Liver (tissue), 9 donors: ENCODE measurements around the gene TMEM218. TPM values are rescaled to one million over a fixed set of nuclear protein-coding genes. Genes with fewer than 3 reads are reported as not detected.
A peak's percentile ranks its signal among the peaks of the same experiment; 100 is the strongest.

Source experiments
- DNase-seq: peaks from one replicate; pipeline ENCODE4 v3.0.0-alpha.2; 2017; ENCODE audit warnings: low spot score
- H3K27ac ChIP-seq, 2 donors: one replicate each; pipeline ENCODE4 v1.7.0; 2013; ENCODE audit warnings: inconsistent platforms in 2 of 2, low read length in 2 of 2, control low read depth in 1 of 2, low read depth in 1 of 2, mild to moderate bottlenecking in 1 of 2
- H3K27me3 ChIP-seq, 4 donors: one replicate each; pipeline versions ENCODE4 v1.6.1 to v1.7.0; 2013; ENCODE audit warnings: low read length in 3 of 4, inconsistent platforms in 1 of 4, mild to moderate bottlenecking in 1 of 4, moderate library complexity in 1 of 4; ENCODE audit not compliant: control insufficient read depth in 4 of 4, insufficient read depth in 4 of 4
- H3K36me3 ChIP-seq, 4 donors: one replicate each; pipeline versions ENCODE4 v1.6.1 to v1.7.0; 2013; ENCODE audit warnings: low read length in 3 of 4, mild to moderate bottlenecking in 3 of 4, low read depth in 1 of 4, moderate library complexity in 1 of 4; ENCODE audit not compliant: control insufficient read depth in 4 of 4, insufficient read depth in 3 of 4
- H3K4me1 ChIP-seq, 4 donors: one replicate each; pipeline versions ENCODE4 v1.6.1 to v1.7.0; 2013; ENCODE audit warnings: low read length in 3 of 4, mild to moderate bottlenecking in 3 of 4, moderate library complexity in 1 of 4; ENCODE audit not compliant: control insufficient read depth in 4 of 4, insufficient read depth in 4 of 4
- H3K4me3 ChIP-seq, 3 donors: one replicate each; pipeline versions ENCODE4 v1.6.1 to v1.7.0; 2013; ENCODE audit warnings: low read length in 3 of 3, control low read depth in 1 of 3, low read depth in 1 of 3, mild to moderate bottlenecking in 1 of 3
- H3K9ac ChIP-seq, 2 donors: one replicate each; pipeline ENCODE4 v1.7.0; 2013; ENCODE audit warnings: low read length in 2 of 2, mild to moderate bottlenecking in 2 of 2, moderate library complexity in 2 of 2, control low read depth in 1 of 2, low read depth in 1 of 2
- H3K9me3 ChIP-seq, 4 donors: one replicate each; pipeline versions ENCODE4 v1.6.1 to v1.7.0; 2013; ENCODE audit warnings: low read length in 3 of 4; ENCODE audit not compliant: control insufficient read depth in 4 of 4
- EGR1 ChIP-seq, 2 donors: IDR thresholded peaks; 2 replicates each; pipeline ENCODE4 v1.6.1; 2016 to 2018; ENCODE audit warnings: antibody characterized with exemption in 2 of 2, low read depth in 2 of 2
- FOXA1 ChIP-seq: IDR thresholded peaks from 2 replicates; pipeline ENCODE4 v1.6.1; 2016; ENCODE audit warnings: antibody characterized with exemption
- FOXA2 ChIP-seq: IDR thresholded peaks from 2 replicates; pipeline ENCODE4 v1.6.1; 2016; ENCODE audit warnings: antibody characterized with exemption
- GABPA ChIP-seq, 2 donors: IDR thresholded peaks in 1 of 2; conservative IDR thresholded peaks in 1 of 2; 2 replicates each; pipeline ENCODE4 v1.6.1; 2016; ENCODE audit warnings: antibody characterized with exemption in 2 of 2, mild to moderate bottlenecking in 1 of 2, moderate library complexity in 1 of 2
- HNF4A ChIP-seq, 2 donors: conservative IDR thresholded peaks; 2 replicates each; pipeline ENCODE4 v1.6.1; 2016; ENCODE audit warnings: antibody characterized with exemption in 2 of 2, mild to moderate bottlenecking in 2 of 2
- HNF4G ChIP-seq: IDR thresholded peaks from 2 replicates; pipeline ENCODE4 v1.6.1; 2016; ENCODE audit warnings: antibody characterized with exemption
- JUND ChIP-seq, 2 donors: IDR thresholded peaks; 2 replicates each; pipeline ENCODE4 v1.6.1; 2016; ENCODE audit warnings: antibody characterized with exemption in 2 of 2
- NR2F2 ChIP-seq: IDR thresholded peaks from 2 replicates; pipeline ENCODE4 v1.6.1; 2016; ENCODE audit warnings: antibody characterized with exemption
- RAD21 ChIP-seq, 2 donors: IDR thresholded peaks; 2 replicates each; pipeline ENCODE4 v1.6.1; 2016; ENCODE audit warnings: antibody characterized with exemption in 2 of 2, mild to moderate bottlenecking in 2 of 2
- RXRA ChIP-seq, 2 donors: IDR thresholded peaks; 2 replicates each; pipeline ENCODE4 v1.6.1; 2017 to 2018; ENCODE audit warnings: antibody characterized with exemption in 2 of 2, mild to moderate bottlenecking in 1 of 2
- SP1 ChIP-seq: IDR thresholded peaks from 2 replicates; pipeline ENCODE4 v1.6.1; 2018; ENCODE audit warnings: antibody characterized with exemption, mild to moderate bottlenecking
- TAF1 ChIP-seq: conservative IDR thresholded peaks from 2 replicates; pipeline ENCODE4 v1.6.1; 2016; ENCODE audit warnings: antibody characterized with exemption, mild to moderate bottlenecking
- YY1 ChIP-seq: IDR thresholded peaks from 2 replicates; pipeline ENCODE4 v1.6.1; 2016; ENCODE audit warnings: antibody characterized with exemption, mild to moderate bottlenecking
- WGBS: extraction: QIAGEN DNeasy Blood & Tissue Kit; methylation state at CpG from one replicate; pipeline ENCODE4 v1.1.7; 2013; 5-methylcytosine and 5-hydroxymethylcytosine counted together
- polyA plus RNA-seq, 2 donors: library from polyadenylated mRNA; stranded (reverse) in 1 of 2; unstranded in 1 of 2; fragments of 200-250 nt in 1 of 2; fragments of >200 nt in 1 of 2; fragmentation: Nextera tagmentation in 1 of 2; extraction: Ambion mirVana in 1 of 2; gene quantifications; one replicate each; pipeline versions ENCODE4 v1.2.1 to v1.2.3, GENCODE V29; 2013 to 2015
- total RNA-seq, 2 donors: library from RNA; depleted of rRNA; stranded (reverse); fragments of >200 nt; gene quantifications; one replicate each; pipeline ENCODE4 v1.2.3, GENCODE V29; 2014
- TF ChIP-seq, protein P1 (sequence below): IDR thresholded peaks from 2 replicates; pipeline ENCODE4 v1.6.1; 2016; ENCODE audit warnings: antibody characterized with exemption
- TF ChIP-seq, protein P2 (sequence below): IDR thresholded peaks from 2 replicates; pipeline ENCODE4 v1.6.1; 2016; ENCODE audit warnings: antibody characterized with exemption
- TF ChIP-seq, protein P3 (sequence below): IDR thresholded peaks from 2 replicates; pipeline ENCODE4 v1.6.1; 2016; ENCODE audit warnings: antibody characterized with exemption
- TF ChIP-seq, protein P4 (sequence below): IDR thresholded peaks from 2 replicates; pipeline ENCODE4 v1.6.1; 2016; ENCODE audit warnings: antibody characterized with exemption, mild to moderate bottlenecking
- donor health status: healthy.
- donor health status: healthy.
- donor health status: healthy.
- donor health status: healthy.
- donor health status: healthy.

Gene TMEM218
- total and polyA plus RNA-seq, 4 donors, result 11.1 to 16.4 (median 14.1) TPM

DNA sequence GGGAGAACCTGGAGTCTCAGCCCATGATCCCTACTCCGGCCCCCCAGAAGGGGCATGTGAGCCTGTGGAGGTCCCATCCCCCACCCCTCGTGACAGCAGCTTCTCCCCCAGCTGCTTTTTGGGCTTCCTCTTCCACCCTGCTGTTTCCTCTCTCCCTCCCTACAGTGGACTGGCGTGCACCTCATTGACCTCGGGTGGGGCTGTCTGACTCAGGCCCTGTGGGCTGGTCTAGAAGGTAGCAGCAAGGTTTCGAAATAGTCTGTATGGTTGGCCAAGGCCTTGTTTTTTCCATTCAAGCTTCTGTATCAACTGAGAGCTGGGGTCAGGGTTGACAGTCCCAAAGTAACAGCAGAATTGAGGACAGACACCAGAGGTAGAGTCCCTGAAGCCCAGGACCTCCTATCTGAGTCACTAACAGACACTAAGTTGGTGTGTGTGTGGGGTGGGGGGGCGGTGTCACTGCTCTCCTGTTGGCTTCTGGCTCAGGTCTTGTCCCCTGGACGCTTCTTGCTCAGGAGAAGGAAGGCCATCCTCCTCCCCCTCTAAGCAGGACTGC lies 40.6 kb downstream of the TMEM218 start (continued):
- TF ChIP-seq FOXA1 (no peak), JUND (IDR thresholded peaks at IDR 0.05) (no peak), FOXA2 (peak; percentile 6), HNF4G (no peak)

DNA sequence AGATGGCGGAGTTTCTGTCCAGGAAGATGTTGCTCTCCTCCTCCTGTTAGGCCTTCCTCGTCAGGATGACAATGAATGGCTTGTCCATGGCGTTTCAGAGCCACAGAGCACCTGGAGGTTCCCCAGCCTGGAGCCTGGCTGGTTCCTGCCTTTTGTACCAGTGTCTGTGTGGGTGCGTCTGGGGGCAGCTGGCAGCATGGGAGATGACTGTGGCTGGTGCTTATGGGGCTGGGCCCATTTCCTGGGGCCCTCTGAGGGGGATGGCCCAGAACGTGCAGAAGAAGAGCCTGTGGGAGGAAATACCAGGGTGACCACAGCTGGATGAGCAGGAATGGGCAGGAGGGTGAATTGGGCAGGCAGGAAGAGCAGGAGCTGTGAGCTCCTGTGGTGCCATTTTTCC lies 41.6 kb downstream of the TMEM218 start:
- Histone ChIP-seq H3K4me3 (no peak overlapping the region), H3K9me3 (no peaks in the 10 kb centered on the region), H3K27me3 (no peaks in the 10 kb centered on the region), H3K36me3 (no peaks in the 10 kb centered on the region), H3K9ac (no peak overlapping the region), H3K4me1 (peaks cover 0 to 3% (median 0%) of the 10 kb centered on the region in 4 donors), H3K27ac (peak overlapping the region in 1 of 2 donors; percentile 50)
- TF ChIP-seq FOXA2, result no peak
- no peak for TF ChIP-seq JUND (IDR thresholded peaks at IDR 0.05)
- no peak for TF ChIP-seq YY1
- TF ChIP-seq EGR1 (IDR thresholded peaks at IDR 0.05; ENCODE audit: low read depth in 2 of 2), result no peak
- TF ChIP-seq GABPA (IDR thresholded peaks at IDR 0.05 in 1 of 2, conservative IDR thresholded peaks at IDR 0.05 in 1 of 2), result no peak
- no peak for TF ChIP-seq HNF4A (conservative IDR thresholded peaks at IDR 0.05)
- TF ChIP-seq HNF4G, result no peak
- TF ChIP-seq RAD21 (IDR thresholded peaks at IDR 0.05), result no peak
- 85% methylated on average over 5 of the region's 5 CpGs for whole genome bisulfite sequencing
- DNase-seq, result no peak

DNA sequence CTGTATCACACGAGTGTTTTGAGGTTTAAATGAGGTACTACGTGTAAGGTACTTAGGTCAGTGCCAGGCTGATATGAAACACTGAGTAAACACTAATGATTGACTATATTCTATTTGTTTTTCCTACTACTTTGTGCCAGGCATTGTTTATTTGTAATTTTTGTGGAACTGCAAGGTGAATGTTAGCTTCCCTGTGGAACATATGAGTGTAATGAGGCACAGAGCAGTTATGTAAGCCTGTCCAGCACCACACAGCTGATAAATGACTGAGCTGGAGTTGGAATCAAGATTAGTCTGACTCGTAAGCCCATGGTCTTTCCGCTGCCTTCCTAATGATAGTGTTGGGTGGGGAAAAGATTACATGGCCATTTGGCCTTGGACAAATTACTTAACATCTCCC lies 42.4 kb downstream of the TMEM218 start:
- WGBS, result 69% methylated on average over 4 of the region's 4 CpGs
- Histone ChIP-seq H3K27ac (no peak overlapping the region), H3K4me3 (no peak overlapping the region), H3K36me3 (no peaks in the 10 kb centered on the region), H3K9me3 (no peaks in the 10 kb centered on the region), H3K9ac (no peak overlapping the region), H3K4me1 (peaks cover 0 to 3% (median 0%) of the 10 kb centered on the region in 4 donors), H3K27me3 (no peaks in the 10 kb centered on the region)
- no peak for DNase-seq
- TF ChIP-seq, protein P1, sequence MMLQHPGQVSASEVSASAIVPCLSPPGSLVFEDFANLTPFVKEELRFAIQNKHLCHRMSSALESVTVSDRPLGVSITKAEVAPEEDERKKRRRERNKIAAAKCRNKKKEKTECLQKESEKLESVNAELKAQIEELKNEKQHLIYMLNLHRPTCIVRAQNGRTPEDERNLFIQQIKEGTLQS, result no peak
- TF ChIP-seq NR2F2 (no peak), FOXA2 (no peak), RAD21 (IDR thresholded peaks at IDR 0.05) (no peak), JUND (IDR thresholded peaks at IDR 0.05) (peak; percentile 28 to 45), HNF4A (conservative IDR thresholded peaks at IDR 0.05) (peak in 1 of 2 donors; percentile 8), FOXA1 (no peak), RXRA (IDR thresholded peaks at IDR 0.05) (peak in 1 of 2 donors; percentile 21), SP1 (peak; percentile 35), GABPA (IDR thresholded peaks at IDR 0.05 in 1 of 2, conservative IDR thresholded peaks at IDR 0.05 in 1 of 2) (no peak), YY1 (no peak), EGR1 (IDR thresholded peaks at IDR 0.05; ENCODE audit: low read depth in 2 of 2) (no peak)
- TF ChIP-seq, protein P2, sequence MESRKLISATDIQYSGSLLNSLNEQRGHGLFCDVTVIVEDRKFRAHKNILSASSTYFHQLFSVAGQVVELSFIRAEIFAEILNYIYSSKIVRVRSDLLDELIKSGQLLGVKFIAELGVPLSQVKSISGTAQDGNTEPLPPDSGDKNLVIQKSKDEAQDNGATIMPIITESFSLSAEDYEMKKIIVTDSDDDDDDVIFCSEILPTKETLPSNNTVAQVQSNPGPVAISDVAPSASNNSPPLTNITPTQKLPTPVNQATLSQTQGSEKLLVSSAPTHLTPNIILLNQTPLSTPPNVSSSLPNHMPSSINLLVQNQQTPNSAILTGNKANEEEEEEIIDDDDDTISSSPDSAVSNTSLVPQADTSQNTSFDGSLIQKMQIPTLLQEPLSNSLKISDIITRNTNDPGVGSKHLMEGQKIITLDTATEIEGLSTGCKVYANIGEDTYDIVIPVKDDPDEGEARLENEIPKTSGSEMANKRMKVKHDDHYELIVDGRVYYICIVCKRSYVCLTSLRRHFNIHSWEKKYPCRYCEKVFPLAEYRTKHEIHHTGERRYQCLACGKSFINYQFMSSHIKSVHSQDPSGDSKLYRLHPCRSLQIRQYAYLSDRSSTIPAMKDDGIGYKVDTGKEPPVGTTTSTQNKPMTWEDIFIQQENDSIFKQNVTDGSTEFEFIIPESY, result no peak

DNA sequence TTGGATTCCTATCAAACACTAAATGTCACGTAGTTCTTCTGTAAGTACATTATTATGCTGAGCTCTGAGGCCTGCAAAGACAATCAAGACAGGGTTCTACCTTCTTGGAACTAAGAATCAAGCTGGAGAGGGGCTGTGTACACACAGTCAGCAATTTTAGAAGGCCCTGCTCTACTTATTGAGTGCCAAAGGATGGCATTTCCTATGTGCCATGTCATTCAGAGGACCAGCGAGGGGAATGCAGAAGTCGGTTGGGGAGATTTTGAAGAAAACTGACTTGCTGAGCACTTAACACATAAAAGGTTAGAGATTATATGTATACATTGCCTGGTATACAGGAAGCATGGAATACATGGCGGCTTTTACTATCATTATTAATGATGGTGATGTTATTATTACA lies 43.1 kb downstream of the TMEM218 start:
- WGBS, result 91% methylated on average over 4 of the region's 4 CpGs
- Histone ChIP-seq H3K4me3 (no peak overlapping the region), H3K36me3 (no peaks in the 10 kb centered on the region), H3K27me3 (no peaks in the 10 kb centered on the region), H3K4me1 (peaks cover 5 to 6% (median 5%) of the 10 kb centered on the region in 4 donors), H3K27ac (no peak overlapping the region), H3K9me3 (no peaks in the 10 kb centered on the region), H3K9ac (no peak overlapping the region)
- DNase-seq, result no peak
- TF ChIP-seq RXRA (IDR thresholded peaks at IDR 0.05) (no peak), FOXA2 (no peak), NR2F2 (no peak), SP1 (no peak), TAF1 (no peak), EGR1 (IDR thresholded peaks at IDR 0.05; ENCODE audit: low read depth in 2 of 2) (no peak), GABPA (IDR thresholded peaks at IDR 0.05 in 1 of 2, conservative IDR thresholded peaks at IDR 0.05 in 1 of 2) (no peak), RAD21 (IDR thresholded peaks at IDR 0.05) (no peak), HNF4A (conservative IDR thresholded peaks at IDR 0.05) (no peak), JUND (IDR thresholded peaks at IDR 0.05) (no peak)
- TF ChIP-seq, protein P1, result no peak
- TF ChIP-seq, protein P3, sequence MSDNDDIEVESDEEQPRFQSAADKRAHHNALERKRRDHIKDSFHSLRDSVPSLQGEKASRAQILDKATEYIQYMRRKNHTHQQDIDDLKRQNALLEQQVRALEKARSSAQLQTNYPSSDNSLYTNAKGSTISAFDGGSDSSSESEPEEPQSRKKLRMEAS, result no peak
- TF ChIP-seq, protein P4, sequence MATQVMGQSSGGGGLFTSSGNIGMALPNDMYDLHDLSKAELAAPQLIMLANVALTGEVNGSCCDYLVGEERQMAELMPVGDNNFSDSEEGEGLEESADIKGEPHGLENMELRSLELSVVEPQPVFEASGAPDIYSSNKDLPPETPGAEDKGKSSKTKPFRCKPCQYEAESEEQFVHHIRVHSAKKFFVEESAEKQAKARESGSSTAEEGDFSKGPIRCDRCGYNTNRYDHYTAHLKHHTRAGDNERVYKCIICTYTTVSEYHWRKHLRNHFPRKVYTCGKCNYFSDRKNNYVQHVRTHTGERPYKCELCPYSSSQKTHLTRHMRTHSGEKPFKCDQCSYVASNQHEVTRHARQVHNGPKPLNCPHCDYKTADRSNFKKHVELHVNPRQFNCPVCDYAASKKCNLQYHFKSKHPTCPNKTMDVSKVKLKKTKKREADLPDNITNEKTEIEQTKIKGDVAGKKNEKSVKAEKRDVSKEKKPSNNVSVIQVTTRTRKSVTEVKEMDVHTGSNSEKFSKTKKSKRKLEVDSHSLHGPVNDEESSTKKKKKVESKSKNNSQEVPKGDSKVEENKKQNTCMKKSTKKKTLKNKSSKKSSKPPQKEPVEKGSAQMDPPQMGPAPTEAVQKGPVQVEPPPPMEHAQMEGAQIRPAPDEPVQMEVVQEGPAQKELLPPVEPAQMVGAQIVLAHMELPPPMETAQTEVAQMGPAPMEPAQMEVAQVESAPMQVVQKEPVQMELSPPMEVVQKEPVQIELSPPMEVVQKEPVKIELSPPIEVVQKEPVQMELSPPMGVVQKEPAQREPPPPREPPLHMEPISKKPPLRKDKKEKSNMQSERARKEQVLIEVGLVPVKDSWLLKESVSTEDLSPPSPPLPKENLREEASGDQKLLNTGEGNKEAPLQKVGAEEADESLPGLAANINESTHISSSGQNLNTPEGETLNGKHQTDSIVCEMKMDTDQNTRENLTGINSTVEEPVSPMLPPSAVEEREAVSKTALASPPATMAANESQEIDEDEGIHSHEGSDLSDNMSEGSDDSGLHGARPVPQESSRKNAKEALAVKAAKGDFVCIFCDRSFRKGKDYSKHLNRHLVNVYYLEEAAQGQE, result no peak
